Neural progenitor cell (in vitro differentiated cells): ENCODE data around the gene CRYBA4. TPM values are rescaled to one million over a fixed set of nuclear protein-coding genes. Genes with fewer than 3 reads are reported as not detected.

Experiments used
- DNase-seq: peaks from one replicate; pipeline ENCODE4 v3.0.0-alpha.2; 2016; ENCODE audit warnings: low spot score
- H2AFZ ChIP-seq: fragments of 200-600 bp; sonication (generic); replicated peaks from 2 replicates; pipeline ENCODE4 v1.6.1; 2016; ENCODE audit warnings: antibody characterized with exemption
- H3F3A ChIP-seq: fragments of 200-600 bp; sonication (generic); 2 replicates; pipeline ENCODE4 v1.6.1; 2016; ENCODE audit warnings: antibody characterized with exemption, low read depth
- H3K27ac ChIP-seq: fragments of 200-600 bp; sonication (generic); 2 replicates; pipeline ENCODE4 v1.5.1; 2016; ENCODE audit warnings: mild to moderate bottlenecking
- H3K27me3 ChIP-seq: fragments of 200-600 bp; sonication (generic); 2 replicates; pipeline ENCODE4 v1.6.1; 2016; ENCODE audit warnings: mild to moderate bottlenecking, moderate library complexity
- H3K36me3 ChIP-seq: fragments of 200-600 bp; sonication (generic); 2 replicates; pipeline ENCODE4 v1.5.1; 2016
- H3K4me1 ChIP-seq: fragments of 200-600 bp; sonication (generic); 2 replicates; pipeline ENCODE4 v1.6.1; 2016; ENCODE audit warnings: mixed run types
- H3K4me2 ChIP-seq: fragments of 200-600 bp; sonication (generic); 2 replicates; pipeline ENCODE4 v1.6.1; 2016
- H3K4me3 ChIP-seq: fragments of 200-600 bp; sonication (generic); 2 replicates; pipeline ENCODE4 v1.5.1; 2016
- H3K79me2 ChIP-seq: fragments of 200-600 bp; sonication (generic); 2 replicates; pipeline ENCODE4 v1.6.1; 2016; ENCODE audit warnings: low read depth
- H3K9ac ChIP-seq: fragments of 200-600 bp; sonication (generic); 2 replicates; pipeline ENCODE4 v1.6.1; 2016
- H3K9me3 ChIP-seq: fragments of 200-600 bp; sonication (generic); 2 replicates; pipeline ENCODE4 v1.5.1; 2016; ENCODE audit warnings: low read depth
- H4K20me1 ChIP-seq: fragments of 200-600 bp; sonication (generic); 2 replicates; pipeline ENCODE4 v1.6.1; 2016; ENCODE audit warnings: low read depth
- H3K27ac Mint-ChIP-seq: 3 replicates; pipeline ENCODE4 v1.8.0; 2021; ENCODE audit warnings: mixed read lengths
- H3K27me3 Mint-ChIP-seq: 2 replicates; pipeline ENCODE4 v1.8.0; 2022; ENCODE audit warnings: low read depth, mild to moderate bottlenecking, inconsistent platforms, moderate library complexity, mixed read lengths; ENCODE audit not compliant: insufficient read depth
- H3K36me3 Mint-ChIP-seq: 3 replicates; pipeline ENCODE4 v1.8.0; 2021; ENCODE audit warnings: mixed read lengths
- H3K4me1 Mint-ChIP-seq: 3 replicates; pipeline ENCODE4 v1.8.0; 2021; ENCODE audit warnings: mixed read lengths
- H3K4me3 Mint-ChIP-seq: 3 replicates; pipeline ENCODE4 v1.8.0; 2021; ENCODE audit warnings: mild to moderate bottlenecking, moderate library complexity, mixed read lengths
- H3K9me3 Mint-ChIP-seq: 3 replicates; pipeline ENCODE4 v1.8.0; 2020; ENCODE audit warnings: mixed read lengths
- CTCF ChIP-seq: fragments of 200-600 bp; sonication (generic); IDR thresholded peaks from 2 replicates; pipeline ENCODE4 v1.5.1; 2017; ENCODE audit warnings: antibody characterized with exemption, mild to moderate bottlenecking
- EZH2 ChIP-seq: fragments of 200-600 bp; sonication (generic); IDR thresholded peaks from 2 replicates; pipeline ENCODE4 v1.6.1; 2017; ENCODE audit warnings: antibody characterized with exemption, mild to moderate bottlenecking, moderate library complexity
- EZH2phosphoT487 ChIP-seq: fragments of 200-600 bp; sonication (generic); IDR thresholded peaks from 2 replicates; pipeline ENCODE4 v1.6.1; 2017; ENCODE audit warnings: antibody characterized with exemption
- total RNA-seq: library from RNA; depleted of rRNA; stranded (reverse); fragments of >200 nt; gene quantifications from 2 replicates; pipeline ENCODE4 v1.2.3, GENCODE V29; 2015; ENCODE audit warnings: low replicate concordance

The CRYBA4 gene
- total RNA-seq, 1 donor from 2014 or later, result 1.1 TPM

- peaks cover 46% of the 10 kb centered on the region for H3K79me2 ChIP-seq
- no peak for DNase-seq
- H3K36me3 ChIP-seq, result peaks cover 2% of the 10 kb centered on the region
- H3K4me3 ChIP-seq, result no peak overlapping the region
- H2AFZ ChIP-seq, result no peak overlapping the region
- no peak overlapping the region for H3K9ac ChIP-seq
- Mint-ChIP-seq H3K9me3 (no peaks in the 10 kb centered on the region), H3K27ac (no peak overlapping the region), H3K4me1 (peaks cover 45% of the 10 kb centered on the region), H3K36me3 (peaks cover 11% of the 10 kb centered on the region), H3K27me3 (peaks cover 6% of the 10 kb centered on the region), H3K4me3 (peak overlapping the region; percentile 24)
- peaks cover 75% of the 10 kb centered on the region for H4K20me1 ChIP-seq
- peaks cover 63% of the 10 kb centered on the region for H3F3A ChIP-seq
- no peaks in the 10 kb centered on the region for H3K27me3 ChIP-seq
- H3K9me3 ChIP-seq, result no peaks in the 10 kb centered on the region
- H3K4me1 ChIP-seq, result peaks cover 24% of the 10 kb centered on the region
- no peak overlapping the region for H3K4me2 ChIP-seq
- no peak overlapping the region for H3K27ac ChIP-seq
- TF ChIP-seq EZH2, result no peak
- TF ChIP-seq EZH2phosphoT487, result no peak
- no peak for TF ChIP-seq CTCF
These were observed 44.1 kb downstream of the CRYBA4 start for GRCh38 chr22:26665813-26666231.

GRCh38 chr22:26667140-26667539 lies 45.4 kb downstream of the CRYBA4 start:
- no peak overlapping the region for H3K4me3 ChIP-seq
- H3F3A ChIP-seq, result peaks cover 63% of the 10 kb centered on the region
- no peak overlapping the region for H3K27ac Mint-ChIP-seq
- H2AFZ ChIP-seq, result no peak overlapping the region
- no peak for TF ChIP-seq EZH2
- TF ChIP-seq CTCF, result no peak
- TF ChIP-seq EZH2phosphoT487, result no peak
- H4K20me1 ChIP-seq, result peaks cover 64% of the 10 kb centered on the region
- no peak overlapping the region for H3K27ac ChIP-seq
- H3K4me1 Mint-ChIP-seq, result peaks cover 45% of the 10 kb centered on the region
- no peaks in the 10 kb centered on the region for H3K9me3 ChIP-seq
- no peak overlapping the region for H3K4me2 ChIP-seq
- DNase-seq, result no peak
- no peak overlapping the region for H3K4me3 Mint-ChIP-seq
- peaks cover 11% of the 10 kb centered on the region for H3K36me3 Mint-ChIP-seq
- H3K9me3 Mint-ChIP-seq, result no peaks in the 10 kb centered on the region
- peaks cover 36% of the 10 kb centered on the region for H3K79me2 ChIP-seq
- H3K27me3 Mint-ChIP-seq, result peaks cover 6% of the 10 kb centered on the region
- H3K4me1 ChIP-seq, result peaks cover 16% of the 10 kb centered on the region
- H3K36me3 ChIP-seq, result peaks cover 2% of the 10 kb centered on the region
- H3K9ac ChIP-seq, result no peak overlapping the region
- no peaks in the 10 kb centered on the region for H3K27me3 ChIP-seq

- Histone ChIP-seq H3K9me3 (no peaks in the 10 kb centered on the region), H3K4me2 (no peak overlapping the region), H3K79me2 (peaks cover 18% of the 10 kb centered on the region), H3K36me3 (peaks cover 2% of the 10 kb centered on the region), H3K4me1 (peaks cover 21% of the 10 kb centered on the region), H3K9ac (no peak overlapping the region), H3K4me3 (no peak overlapping the region), H2AFZ (no peak overlapping the region), H4K20me1 (peaks cover 47% of the 10 kb centered on the region), H3K27me3 (no peaks in the 10 kb centered on the region), H3F3A (peaks cover 70% of the 10 kb centered on the region), H3K27ac (no peak overlapping the region)
- H3K36me3 Mint-ChIP-seq, result peaks cover 8% of the 10 kb centered on the region
- DNase-seq, result peak; percentile 47
- H3K9me3 Mint-ChIP-seq, result no peaks in the 10 kb centered on the region
- peaks cover 8% of the 10 kb centered on the region for H3K27me3 Mint-ChIP-seq
- TF ChIP-seq CTCF (peak; percentile 45), EZH2phosphoT487 (no peak)
- H3K27ac Mint-ChIP-seq, result no peak overlapping the region
- peaks cover 50% of the 10 kb centered on the region for H3K4me1 Mint-ChIP-seq
- no peak overlapping the region for H3K4me3 Mint-ChIP-seq
These were observed 47.3 kb downstream of the CRYBA4 start for GRCh38 chr22:26669060-26669481.
